Stimulated activated CD8-positive, alpha-beta memory T cell treated with anti-CD3 and anti-CD28 coated beads, Interleukin-12 subunit alpha, Interleukin-12 subunit beta, amount 100 ng/mL, for 24 hours (primary cell): ENCODE data around the gene DNM1.
A peak's percentile ranks its signal among the peaks of the same experiment; 100 is the strongest.
"Not testable (repeated sequence)": the region's sequence is repeated elsewhere in the genome, so short reads cannot be mapped to it uniquely, and the experiment has no call there.

Experiments used
- DNase-seq: peaks from one replicate; pipeline ENCODE4 v3.0.0-alpha.2; 2020; ENCODE audit errors: extremely low read depth

DNM1 gene

DNA sequence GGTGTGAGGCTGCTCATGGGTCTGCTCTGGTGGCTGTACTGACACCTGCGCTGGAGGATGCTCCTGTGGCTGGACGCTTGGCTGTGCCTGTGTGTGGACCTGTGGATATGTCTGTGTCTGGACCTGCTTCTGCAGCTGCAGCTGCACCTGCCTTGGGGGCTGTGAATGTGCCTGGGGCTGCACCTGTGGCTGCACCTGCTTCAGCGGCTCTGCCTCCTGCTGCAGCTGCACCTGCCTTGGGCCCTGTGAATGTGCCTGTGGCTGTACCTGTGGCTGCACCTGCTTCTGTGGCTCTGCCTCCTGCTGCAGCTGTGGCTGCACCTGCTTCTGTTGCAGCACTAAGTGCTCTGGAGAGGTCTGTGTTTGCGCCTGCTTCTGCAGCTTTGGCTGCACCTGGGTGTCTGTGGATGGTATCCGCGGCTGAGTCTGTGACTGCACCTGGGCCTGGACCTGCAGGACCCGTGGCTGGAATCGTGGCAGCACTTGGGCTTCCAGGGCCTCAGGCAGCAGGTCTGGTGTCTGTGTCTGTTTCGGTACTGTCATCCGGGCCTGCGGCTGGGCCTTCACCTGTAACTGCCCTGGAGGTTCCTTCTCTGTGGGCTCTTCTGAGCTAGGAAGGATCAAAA, 24.3 kb upstream of the DNM1 start:
- no peak for DNase-seq

DNA sequence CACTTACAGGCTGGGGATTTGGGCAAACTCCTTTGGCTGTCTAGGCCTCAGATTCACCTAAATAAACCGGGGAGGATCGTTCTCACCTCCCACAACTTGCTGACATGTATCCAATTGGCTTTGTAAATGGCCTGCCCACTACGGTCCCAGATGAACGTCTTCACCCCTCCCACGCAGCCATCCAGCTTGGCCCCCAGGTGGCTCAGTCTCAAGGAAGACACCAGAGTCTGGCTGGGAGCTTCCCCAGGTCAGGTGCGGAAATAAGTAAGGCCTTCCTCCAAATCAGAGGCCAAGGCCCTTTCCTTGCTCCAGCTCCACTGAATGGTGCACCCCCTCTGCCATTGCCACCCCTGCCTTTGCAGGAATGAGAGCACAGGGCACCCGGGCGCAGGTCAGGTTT, 23.2 kb upstream of the DNM1 start:
- DNase-seq: no peak

DNA sequence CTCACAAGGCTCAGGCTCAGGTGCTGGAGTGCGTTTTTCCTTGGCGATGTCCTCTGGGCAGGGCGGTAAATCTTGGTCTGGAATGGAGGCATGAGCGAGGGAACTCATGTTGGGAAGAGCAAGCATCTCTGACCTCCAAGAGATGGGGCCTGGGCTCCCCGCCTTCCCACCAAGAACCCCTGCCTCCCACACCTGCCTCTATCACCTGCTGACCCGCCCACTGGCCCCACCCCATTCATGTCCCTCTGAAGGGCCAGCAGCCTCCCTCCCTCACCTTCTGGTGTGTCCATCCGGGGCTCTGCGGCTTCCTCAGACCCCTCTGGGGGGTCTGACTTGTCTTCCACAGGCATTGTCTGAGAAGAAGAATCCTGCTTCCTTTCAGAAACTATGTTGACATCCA, 22.7 kb upstream of the DNM1 start:
- no peak for DNase-seq

DNA sequence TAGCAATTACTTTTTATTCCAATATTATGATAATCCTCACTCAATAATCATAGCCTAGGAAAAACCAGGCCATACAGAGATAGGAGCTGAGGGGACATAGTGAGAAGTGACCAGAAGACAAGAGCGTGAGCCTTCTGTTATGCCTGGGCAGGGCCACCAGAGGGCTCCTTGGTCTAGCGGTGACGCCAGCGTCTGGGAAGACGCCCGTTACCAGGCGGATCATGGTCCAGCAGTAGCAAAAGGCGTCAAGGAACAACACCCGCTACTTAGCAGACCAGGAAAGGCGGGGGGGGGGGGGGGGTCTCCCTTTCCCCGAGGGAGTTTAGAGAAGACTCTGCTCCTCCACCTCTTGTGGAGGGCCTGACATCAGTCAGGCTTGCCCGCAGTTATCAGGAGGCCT, 21.7 kb upstream of the DNM1 start:
- DNase-seq: not testable (repeated sequence)

DNA sequence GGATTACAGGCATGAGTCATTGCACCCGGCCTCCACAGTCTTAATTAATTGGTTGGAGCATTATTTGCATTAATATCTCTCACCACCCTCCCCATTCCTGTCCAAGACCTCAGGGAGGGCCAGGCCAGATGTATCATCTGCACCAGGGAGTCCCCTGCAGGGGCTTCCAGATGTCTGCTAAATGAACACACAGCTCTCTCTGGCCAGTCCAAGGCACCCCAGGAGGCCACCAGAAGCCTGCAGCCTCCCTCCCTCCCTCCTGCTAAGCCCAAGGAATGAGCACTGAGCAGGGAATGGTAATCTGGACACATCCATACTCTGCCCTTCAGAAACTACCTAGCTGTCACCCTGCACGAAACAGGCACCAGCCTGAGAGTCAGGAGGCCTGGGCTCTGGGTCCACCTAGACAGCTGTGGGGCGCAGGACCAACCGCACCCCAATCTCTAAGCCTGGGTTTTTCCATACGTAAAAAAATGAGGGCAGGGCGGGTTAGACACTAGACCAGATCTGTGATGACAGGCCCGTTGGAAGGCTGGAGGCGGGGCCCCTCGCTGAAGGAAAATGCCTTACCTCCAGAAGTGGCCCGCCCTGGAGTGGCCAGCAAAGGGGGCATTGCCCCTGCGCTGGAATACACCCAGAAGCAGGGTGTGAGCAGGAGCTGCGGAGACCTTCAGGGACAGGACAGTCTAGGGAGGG, 20.1 kb upstream of the DNM1 start:
- DNase-seq: no peak

DNA sequence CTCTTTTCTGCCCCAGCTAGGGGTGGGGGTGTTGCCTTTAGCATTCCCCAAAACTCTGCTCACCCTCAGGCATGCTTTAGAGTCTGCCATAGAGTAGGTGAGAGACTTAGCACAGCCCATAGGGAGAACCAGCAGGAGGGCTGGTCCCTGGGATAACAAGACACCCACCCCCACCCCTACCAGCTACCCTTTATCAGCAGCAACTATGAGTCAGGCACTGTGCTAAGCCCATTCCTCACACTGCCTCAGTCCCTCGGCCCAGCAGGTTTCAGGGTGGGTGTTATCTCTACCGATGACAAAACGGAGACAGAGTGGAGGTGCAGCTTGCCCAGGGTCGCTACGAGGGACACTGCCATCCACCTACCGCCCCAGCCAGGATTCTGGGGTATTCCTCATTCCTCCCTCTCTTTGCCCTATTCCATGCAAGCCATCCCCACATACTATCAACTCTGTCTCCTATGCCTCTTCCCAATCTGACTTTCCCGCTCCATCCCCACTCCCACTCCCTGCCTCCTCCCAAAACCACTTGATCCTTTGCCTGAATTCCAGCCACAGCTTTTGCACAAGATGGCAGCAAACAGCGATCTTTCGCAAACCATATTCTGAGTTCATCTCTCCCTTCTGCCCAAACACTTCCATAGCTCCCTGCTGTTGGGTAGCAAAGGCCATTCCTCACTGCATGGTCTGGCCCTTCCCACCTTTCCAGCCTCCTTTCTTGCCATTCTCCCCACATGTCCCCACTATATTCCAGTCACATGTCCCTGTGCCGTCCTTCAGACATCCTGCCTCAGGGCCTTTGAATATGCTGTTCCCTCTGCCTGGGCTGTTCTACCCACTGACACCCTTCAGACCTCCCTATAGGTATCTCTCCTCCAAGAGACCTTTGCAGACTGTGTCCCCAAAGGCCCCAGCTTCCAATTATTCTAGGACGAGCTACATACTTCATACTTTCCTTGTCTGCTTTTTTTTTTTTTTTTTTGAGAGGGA, 16.9 kb upstream of the DNM1 start:
- no peak for DNase-seq

DNA sequence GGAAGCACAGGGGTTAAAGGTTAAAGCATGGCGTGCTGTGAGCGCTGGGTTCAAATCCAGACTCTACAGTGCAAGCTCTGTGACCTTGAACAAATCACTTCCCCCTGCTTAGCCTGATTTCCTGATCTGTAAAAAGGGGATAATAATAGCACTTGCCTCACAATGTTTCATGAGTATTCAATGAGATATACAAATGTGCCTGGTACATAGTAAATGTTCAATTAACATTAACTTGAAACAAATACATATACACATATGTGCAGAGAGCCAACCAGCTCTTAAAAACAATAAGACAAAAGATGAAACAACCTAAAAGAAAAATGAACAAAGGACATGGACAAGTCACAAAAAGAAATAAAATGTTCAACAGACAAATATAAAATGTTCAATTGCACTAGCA, 15.8 kb upstream of the DNM1 start:
- DNase-seq: no peak

DNA sequence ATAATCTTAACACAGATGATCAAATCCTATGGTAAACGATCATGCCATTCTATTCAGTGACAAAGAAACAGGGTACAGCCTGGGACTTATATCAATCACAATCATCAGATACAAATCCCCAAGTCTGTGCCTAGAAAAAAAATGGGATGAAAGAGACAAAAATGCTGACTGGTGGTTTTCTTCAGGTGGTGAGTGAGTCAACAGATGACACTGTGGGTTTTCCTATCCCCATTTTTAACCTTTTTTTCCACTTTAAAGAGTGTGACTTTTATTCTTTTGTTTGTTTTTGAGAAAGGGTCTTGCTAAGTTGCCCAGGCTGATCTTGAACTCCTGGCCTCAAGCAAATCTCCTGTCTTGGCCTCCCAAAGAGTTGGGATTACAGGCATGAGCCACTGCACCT, 15.0 kb upstream of the DNM1 start:
- DNase-seq: no peak

DNA sequence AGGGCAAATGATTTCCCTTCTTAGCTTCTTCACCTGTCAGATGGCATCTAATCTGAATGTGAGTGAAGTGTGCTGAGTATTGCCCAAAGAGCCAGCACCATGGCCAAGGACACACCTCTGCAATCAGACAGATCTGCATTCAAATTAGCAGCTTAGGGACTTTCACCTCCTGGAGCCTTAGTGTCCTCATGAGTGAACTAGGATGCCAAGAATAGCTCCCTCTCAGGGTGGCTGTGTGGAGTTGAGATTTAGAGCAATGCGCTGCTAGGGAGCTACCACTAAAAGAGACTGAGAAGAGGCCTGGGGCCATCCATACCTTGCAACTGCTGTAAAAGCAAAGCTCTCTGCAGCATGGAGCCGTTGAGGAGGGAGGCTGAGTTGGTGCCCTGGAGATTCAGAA, 13.2 kb upstream of the DNM1 start:
- no peak for DNase-seq

DNA sequence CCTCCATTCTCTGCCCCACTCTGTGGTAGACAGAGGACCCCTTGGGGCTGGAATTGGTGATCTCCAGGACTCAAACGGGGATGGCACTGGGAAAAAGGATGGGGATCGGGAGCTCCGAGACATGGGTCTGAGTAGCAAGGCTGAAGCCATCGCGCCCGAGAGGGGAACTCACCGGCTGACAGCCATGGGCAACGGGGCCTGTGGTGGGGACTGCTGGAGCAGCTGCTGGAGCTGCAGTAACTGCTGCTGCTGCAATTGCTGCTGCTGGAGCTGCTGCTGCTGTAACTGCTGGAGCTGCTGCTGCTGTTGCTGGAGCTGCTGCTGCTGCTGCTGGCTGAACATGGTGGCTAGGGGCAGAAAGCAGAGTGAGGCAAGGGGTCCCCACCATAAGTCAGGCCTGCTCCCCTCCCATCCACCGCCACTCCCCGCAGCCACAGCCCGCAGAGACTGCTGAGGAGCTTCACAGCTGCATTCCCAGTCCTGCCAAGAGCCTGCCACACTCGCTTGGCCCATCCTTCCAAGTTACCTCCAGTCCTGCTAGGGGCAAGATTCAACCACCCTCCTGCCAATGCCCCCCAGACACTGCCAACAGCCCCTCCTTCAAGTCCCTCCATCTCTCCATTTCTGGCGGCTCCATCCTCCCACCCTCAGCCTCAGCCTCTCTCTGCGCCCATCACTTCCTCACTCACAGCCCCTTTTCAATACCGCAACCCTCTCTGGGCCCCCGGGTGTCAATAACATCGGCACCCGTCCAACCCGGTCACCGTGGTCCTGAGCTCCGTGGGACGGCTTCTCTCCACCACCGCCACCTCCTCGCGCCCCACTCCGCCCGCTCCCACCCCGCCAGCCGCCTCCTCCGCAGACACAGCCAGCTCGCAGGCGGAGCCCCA, 12.4 kb upstream of the DNM1 start:
- no peak for DNase-seq

DNA sequence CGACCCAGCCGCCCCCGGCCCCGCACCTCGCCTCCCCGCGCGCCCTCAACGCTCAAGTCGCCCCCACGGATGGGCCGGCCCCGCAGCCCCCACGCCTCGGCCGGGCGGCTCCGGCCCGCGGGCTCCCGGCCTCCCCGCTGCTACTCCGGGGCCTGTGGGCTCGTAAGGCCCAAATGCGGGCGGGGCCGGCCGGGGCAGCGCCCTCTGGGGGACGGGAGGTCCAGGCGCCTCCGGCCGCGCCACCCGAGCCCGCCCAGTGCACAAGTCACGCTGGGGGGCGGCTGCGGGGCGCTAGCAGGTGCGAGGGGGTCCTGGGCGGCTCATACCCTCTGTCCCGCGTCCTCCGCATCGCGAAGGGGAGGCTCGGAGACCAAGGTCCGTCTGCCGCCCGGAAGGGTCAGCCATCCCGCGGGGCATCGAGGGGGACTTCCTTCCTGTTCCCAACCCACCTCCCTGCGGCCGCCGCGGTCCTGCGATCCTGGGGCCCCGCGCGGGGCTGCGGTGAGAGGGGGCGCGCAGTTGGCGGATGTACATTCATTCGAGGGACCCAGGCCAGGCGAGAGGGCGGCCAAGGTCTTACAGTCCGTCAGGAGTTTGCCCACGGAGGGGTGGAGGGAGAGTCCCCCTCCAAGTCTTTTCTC, 11.7 kb upstream of the DNM1 start, which contains the start of gene CIZ1:
CIZ1 (minus strand) TSS at position 167 of the 641 bp plus-strand sequence. CDS start 715 bp downstream, outside the sequence.
- DNase-seq: peak; percentile 46

DNA sequence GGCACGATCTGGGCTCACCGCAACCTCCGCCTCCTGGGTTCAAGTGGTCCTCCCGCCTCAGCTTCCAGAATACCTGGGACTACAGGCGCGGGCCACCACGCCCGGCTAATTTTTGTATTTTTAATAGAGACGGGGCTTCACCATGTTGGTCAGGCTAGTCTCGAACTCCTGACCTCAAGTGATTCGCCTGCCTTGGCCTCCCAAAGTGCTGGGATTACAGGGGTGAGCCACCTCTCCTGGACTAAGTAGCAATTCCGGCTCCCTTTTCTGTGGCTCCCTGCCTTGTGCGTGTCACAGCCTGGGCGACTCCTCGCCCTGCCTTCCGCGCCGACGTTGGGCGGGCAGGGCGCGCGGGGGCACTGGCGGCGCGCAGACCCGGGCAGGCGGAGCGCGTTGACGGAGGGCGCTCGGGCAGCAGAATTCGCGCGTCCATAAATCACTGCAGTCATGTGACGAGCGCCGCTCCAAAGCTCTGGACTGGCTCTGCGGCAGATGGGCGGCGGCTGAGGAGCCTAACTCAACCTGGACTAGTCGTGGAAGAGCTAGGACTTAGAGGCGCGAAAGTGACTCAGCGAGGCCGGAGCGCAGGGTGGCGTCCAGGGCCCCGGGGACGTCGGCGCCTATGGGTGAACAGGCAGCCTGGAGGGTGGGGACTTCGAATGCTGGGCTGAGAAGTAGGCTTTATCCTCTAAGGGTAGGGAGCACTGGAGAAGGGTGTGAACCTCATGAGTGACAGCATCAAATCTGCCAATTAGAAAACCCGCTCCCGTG, 10.4 kb upstream of the DNM1 start:
- DNase-seq: no peak

DNA sequence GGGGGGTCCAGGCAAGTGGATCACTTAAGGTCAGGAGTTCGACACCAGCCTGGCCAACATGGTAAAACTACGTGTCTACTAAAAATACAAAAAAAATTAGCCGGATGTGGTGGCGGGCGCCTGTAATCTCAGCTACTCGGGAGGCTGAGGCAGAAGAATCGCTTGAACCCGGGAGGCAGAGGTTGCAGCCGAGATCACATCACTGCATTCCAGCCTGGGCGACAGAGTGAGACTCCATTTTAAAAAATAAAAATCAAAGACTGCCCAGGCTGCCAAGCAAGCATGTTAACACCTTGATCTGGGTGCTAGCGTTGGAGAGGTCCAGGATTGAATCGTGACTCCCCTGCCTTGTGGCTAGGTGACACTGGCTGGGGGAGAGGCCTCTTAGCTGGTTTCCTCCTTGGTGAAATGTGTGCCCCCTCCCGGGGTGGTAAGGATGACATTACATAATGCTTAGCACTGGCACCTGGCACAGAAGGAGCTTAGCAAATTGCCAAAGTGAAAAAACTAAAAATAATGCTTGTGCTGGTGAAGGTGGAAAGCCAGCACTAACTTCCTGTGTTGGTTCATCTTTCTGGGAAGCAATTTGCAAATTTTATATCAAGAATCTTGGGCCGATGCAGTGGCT, 9.6 kb upstream of the DNM1 start:
- no peak for DNase-seq

DNA sequence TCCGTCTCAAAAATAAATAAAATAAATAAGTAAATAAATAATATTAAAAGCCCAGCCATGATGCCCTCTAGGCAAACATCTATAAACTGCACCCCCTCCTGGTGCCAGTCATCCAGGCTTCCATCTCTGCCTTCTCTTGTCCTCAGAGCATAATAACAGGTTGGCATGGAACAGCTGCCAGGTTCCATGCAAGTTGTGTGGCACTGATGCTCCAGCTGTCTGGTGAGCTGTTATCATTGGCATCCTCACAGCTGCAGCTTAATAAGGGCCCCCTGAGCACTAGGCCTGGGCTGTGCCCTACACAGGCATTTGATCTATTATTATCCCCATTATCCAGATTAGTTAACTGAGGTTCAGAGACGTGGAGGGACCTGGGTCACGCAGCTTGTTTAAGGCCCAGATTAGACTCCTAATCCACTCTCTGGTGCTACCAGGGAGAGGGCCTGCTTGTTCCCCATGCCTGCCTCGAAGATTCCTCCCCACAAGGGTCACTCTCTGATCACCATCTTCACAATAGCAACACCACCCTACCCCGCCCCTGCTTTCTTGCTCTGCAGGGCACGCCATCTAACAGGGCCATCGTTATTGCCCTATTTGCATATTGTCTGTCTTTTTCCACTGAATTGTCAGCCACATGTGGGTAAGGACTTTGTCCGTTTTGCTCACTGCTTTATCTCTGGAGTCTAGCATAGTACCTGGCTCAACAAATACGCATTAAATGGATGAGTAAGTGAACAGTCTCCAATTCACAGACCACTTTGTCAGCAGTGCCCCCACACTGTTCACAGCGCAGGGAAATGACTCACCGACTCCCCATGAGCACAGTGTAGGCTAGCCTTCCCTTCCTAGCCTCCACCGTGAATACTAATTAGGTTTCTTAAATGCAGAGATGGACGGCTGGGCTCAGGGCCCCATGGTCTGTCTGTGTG, 1.5 kb upstream of the DNM1 start:
- DNase-seq: no peak

DNA sequence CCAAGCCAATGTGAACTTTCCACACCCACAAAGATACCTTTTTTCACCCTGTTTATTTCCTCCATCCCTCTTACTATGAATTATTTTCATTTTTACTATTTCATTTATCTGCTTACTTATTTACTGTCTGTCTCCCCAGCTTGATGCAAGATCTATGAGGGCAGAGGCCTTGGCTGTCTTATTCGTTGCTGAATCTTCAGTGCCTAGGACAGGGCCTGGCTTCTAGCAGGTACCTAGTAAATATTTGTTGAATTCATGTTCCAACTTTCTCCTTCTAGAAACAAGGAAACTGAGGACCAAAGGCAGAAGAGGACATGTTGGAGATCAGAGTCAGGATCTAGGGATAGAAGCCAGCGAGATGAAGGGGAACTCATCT, 543 bp upstream of the DNM1 start:
- DNase-seq: no peak

DNA sequence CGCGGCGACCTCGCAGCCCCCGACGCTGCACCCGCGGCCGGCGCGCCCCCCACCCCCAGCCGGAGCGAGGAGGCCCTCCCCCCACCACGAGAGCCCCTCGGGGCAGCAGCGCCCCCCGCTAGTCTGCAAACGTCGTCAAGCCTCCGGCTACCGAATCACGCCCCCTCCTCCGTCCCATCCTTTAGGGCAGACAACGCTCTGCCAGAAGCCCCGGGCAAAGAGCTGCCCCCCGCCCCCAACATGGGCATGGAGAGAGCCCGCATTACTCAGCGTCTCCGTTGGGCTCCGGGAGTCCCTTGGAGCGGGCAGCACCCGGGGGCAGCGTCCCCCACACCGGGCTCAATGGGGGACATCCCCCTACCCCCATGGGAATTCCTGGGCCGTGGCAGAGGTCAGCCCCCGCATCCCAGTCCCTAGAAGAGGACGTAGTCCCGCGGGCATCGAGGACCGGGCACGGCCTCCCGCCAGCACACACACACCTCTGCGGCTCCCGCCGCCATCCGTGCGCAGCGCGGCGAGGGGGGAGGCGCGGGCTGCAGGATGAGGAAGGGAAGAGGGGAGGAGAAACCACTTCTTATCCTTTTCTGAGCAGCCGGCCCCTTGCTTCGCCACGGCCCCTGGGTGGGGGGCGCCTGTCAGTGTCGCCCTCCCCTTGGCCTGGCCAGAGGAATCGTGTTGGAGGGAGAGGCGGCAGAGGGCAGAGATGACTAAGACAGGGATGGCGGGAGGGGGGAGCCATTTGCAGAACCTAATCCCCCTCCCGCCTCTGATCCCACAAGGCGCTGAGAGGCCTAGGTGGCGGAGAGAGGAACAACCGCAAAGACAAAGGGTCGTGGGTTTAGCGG, 750 bp downstream of the DNM1 start:
- DNase-seq: no peak

DNA sequence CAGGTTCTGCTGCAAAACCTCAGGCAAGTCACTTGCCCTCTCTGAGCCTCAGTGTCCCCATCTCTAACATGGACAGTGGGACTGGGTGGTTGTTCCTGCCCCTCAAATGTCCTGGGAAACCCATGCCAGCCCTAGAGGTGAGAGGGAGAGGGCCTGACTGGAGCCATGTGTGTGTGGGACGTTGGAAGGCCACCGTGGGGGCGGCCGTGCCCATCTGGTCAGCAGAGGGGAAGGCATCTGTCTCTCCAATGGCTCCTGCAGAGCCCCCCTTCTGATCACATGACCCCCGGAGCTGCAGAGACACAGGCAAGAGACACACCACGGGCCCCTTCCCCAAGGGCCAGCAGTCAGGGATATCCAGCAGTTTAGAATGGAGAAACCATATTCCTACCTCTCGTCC, 1.7 kb downstream of the DNM1 start:
- no peak for DNase-seq
